Measurements from ENCODE around the gene MED27. TPM values are rescaled to one million over a fixed set of nuclear protein-coding genes. Genes with fewer than 3 reads are reported as not detected.

The MED27 gene
- total and polyA plus RNA-seq, 2 of the 13 experiments (the other 11 are each of a cell fraction or from before 2014, with no cell fraction given): 16.9 to 19.0 TPM

- H3K4me3 ChIP-seq (replicated peaks in 1 of 3; ENCODE audit: insufficient read depth in 1 of 3, low read depth in 2 of 3, low read length in 3 of 3): no peak overlapping the region
- H3K4me1 ChIP-seq (ENCODE audit: insufficient read depth, low read length): no peaks in the 10 kb centered on the region
- H4K20me1 ChIP-seq (ENCODE audit: insufficient read depth, low read length): no peaks in the 10 kb centered on the region
- ChIA-PET POLR2A (interaction anchor here (0.6 kb wide), 1 partner anchor 37 kb away, joined by 3 read pairs; no protein-coding TSS in a partner anchor), CTCF (ENCODE audit: low intra/inter-chr PET ratio, low total read pairs) (no interaction called here)
- no peak for ATAC-seq
- TF ChIP-seq CREBL2 (CRISPR knock-in tag; IDR thresholded peaks at IDR 0.05; ENCODE audit: borderline replicate concordance) (no peak), MAFF (IDR thresholded peaks at IDR 0.05; ENCODE audit: low read depth, low read length) (0 out of 2 replicates have a peak, but pooled peaks have one; percentile 4), MAFK (conservative IDR thresholded peaks at IDR 0.05 in 1 of 2, IDR thresholded peaks at IDR 0.05 in 1 of 2; ENCODE audit: low read length in 2 of 2) (peak in 1 of 2 experiments; percentile 39; a peak in 2 of 4 replicates)
- intact Hi-C loops (cut with micrococcal nuclease; ENCODE audit: unreplicated experiment): no loop called here
- H3K79me2 ChIP-seq (ENCODE audit: insufficient read depth, low read length): no peaks in the 10 kb centered on the region
- H2AFZ ChIP-seq (ENCODE audit: low read length): no peak overlapping the region
- in situ Hi-C loops (cut with HindIII; ENCODE audit: extremely low pct_ligation_motif_present, low pct_unique_long_range_greater_than_20kb): no loop called here
- BruUV-seq (replicated peaks): no TSS peak
- no peak overlapping the region for H3K9ac ChIP-seq (ENCODE audit: insufficient read depth, low read depth, low read length)
- no peaks in the 10 kb centered on the region for H3K9me3 ChIP-seq (ENCODE audit: low read length)
- no peaks in the 10 kb centered on the region for H3K27me3 ChIP-seq (ENCODE audit: control insufficient read depth in 1 of 2, insufficient read depth in 2 of 2, low read length in 2 of 2)
- no peak for FAIRE-seq
- H3K4me2 ChIP-seq (ENCODE audit: low read depth, low read length): no peak overlapping the region
- no peak for DNase-seq (ENCODE audit: low spot score)
- no peaks in the 10 kb centered on the region; a peak in 1 of 5 replicates for H3K36me3 ChIP-seq (replicated peaks in 1 of 2; ENCODE audit: control insufficient read depth in 1 of 2, insufficient read depth in 2 of 2, low read length in 2 of 2)
- WGBS (ENCODE audit: low lambda C conversion rate): 89% methylated on average over 5 of the region's 5 CpGs
- H3K27ac ChIP-seq (ENCODE audit: extremely low read length, insufficient read depth, low read length): no peak overlapping the region
Measured at GRCh38 chr9:131942146-131942720, 137.4 kb downstream of the MED27 start.

- no peaks in the 10 kb centered on the region for H3K79me2 ChIP-seq (ENCODE audit: insufficient read depth, low read length)
- no peaks in the 10 kb centered on the region for H4K20me1 ChIP-seq (ENCODE audit: insufficient read depth, low read length)
- DNase-seq (ENCODE audit: low spot score): no peak
- H2AFZ ChIP-seq (ENCODE audit: low read length): no peak overlapping the region
- WGBS (ENCODE audit: low lambda C conversion rate): 95% methylated on average over 2 of the region's 2 CpGs
- no peaks in the 10 kb centered on the region for H3K27me3 ChIP-seq (ENCODE audit: control insufficient read depth in 1 of 2, insufficient read depth in 2 of 2, low read length in 2 of 2)
- H3K4me3 ChIP-seq (replicated peaks in 1 of 3; ENCODE audit: insufficient read depth in 1 of 3, low read depth in 2 of 3, low read length in 3 of 3): no peak overlapping the region
- no peak for FAIRE-seq
- no peaks in the 10 kb centered on the region for H3K4me1 ChIP-seq (ENCODE audit: insufficient read depth, low read length)
- TF ChIP-seq SIN3B (IDR thresholded peaks at IDR 0.05; ENCODE audit: low read length): no peak
- no peak for TF ChIP-seq ZBTB1 (CRISPR knock-in tag; IDR thresholded peaks at IDR 0.05; ENCODE audit: borderline replicate concordance)
- no peak for TF ChIP-seq THAP8 (CRISPR knock-in tag; IDR thresholded peaks at IDR 0.05; ENCODE audit: borderline replicate concordance)
- no peak for TF ChIP-seq MTA3 (CRISPR knock-in tag; IDR thresholded peaks at IDR 0.05)
- no peak for TF ChIP-seq HMG20A (CRISPR knock-in tag; IDR thresholded peaks at IDR 0.05; ENCODE audit: borderline replicate concordance)
- TF ChIP-seq NRL (CRISPR knock-in tag; IDR thresholded peaks at IDR 0.05; ENCODE audit: borderline replicate concordance): no peak
- no peak for TF ChIP-seq DMAP1 (CRISPR knock-in tag; IDR thresholded peaks at IDR 0.05)
- no peak for TF ChIP-seq HMGXB3 (CRISPR knock-in tag; IDR thresholded peaks at IDR 0.05; ENCODE audit: borderline replicate concordance)
- in situ Hi-C loops (cut with HindIII; ENCODE audit: extremely low pct_ligation_motif_present, low pct_unique_long_range_greater_than_20kb) (no loop called here), intact Hi-C loops (cut with micrococcal nuclease; ENCODE audit: unreplicated experiment) (no loop called here)
- H3K9ac ChIP-seq (ENCODE audit: insufficient read depth, low read depth, low read length): no peak overlapping the region
- BruUV-seq (replicated peaks): no TSS peak
- peaks cover 0 to 3% of the 10 kb centered on the region in 2 experiments; a peak in 2 of 5 replicates for H3K36me3 ChIP-seq (replicated peaks in 1 of 2; ENCODE audit: control insufficient read depth in 1 of 2, insufficient read depth in 2 of 2, low read length in 2 of 2)
- no peak overlapping the region for H3K4me2 ChIP-seq (ENCODE audit: low read depth, low read length)
- no peak for ATAC-seq
- H3K9me3 ChIP-seq (ENCODE audit: low read length): no peaks in the 10 kb centered on the region
- CTCF ChIA-PET (ENCODE audit: low intra/inter-chr PET ratio, low total read pairs): no interaction called here
- POLR2A ChIA-PET: no interaction called here
- H3K27ac ChIP-seq (ENCODE audit: extremely low read length, insufficient read depth, low read length): no peak overlapping the region
Measured at GRCh38 chr9:131937451-131937850, 142.2 kb downstream of the MED27 start.
